A673 (cell line): ENCODE measurements around the gene KAT14. TPM values are rescaled to one million over a fixed set of nuclear protein-coding genes. Genes with fewer than 3 reads are reported as not detected.
"Not testable (repeated sequence)": the region's sequence is repeated elsewhere in the genome, so short reads cannot be mapped to it uniquely, and the experiment has no call there.

Experiments used
- BruUV-seq: library from RNA; stranded (reverse); fragments of 400-500 nt; replicated peaks from 2 replicates; lab custom pipeline; 2021; lab: Mats Ljungman, UMichigan
- CTCF ChIA-PET: fragments of 300-600 bp; sonication (Branson Sonifier 250); formaldehyde crosslinking; loops from one replicate; lab custom pipeline; 2022; ENCODE audit warnings: antibody characterized with exemption; lab: Charles Lee
- POLR2A ChIA-PET: fragments of 300-600 bp; sonication (Branson Sonifier 250); formaldehyde crosslinking; loops from one replicate; lab custom pipeline; 2022; ENCODE audit warnings: antibody characterized with exemption; ENCODE audit not compliant: low non-redundant PET; lab: Charles Lee
- DNase-seq: peaks from one replicate; pipeline ENCODE4 v3.0.0-alpha.2; 2015; ENCODE audit warnings: low spot score
- H3K27ac ChIP-seq: fragments of 200-600 bp; sonication (generic); 2 replicates; pipeline ENCODE4 v1.5.1; 2016; ENCODE audit warnings: mixed run types, low read depth, mild to moderate bottlenecking, mixed read lengths, antibody characterized with exemption, low read length; ENCODE audit not compliant: poor library complexity, severe bottlenecking
- H3K27me3 ChIP-seq: fragments of 200-600 bp; sonication (generic); replicated peaks from 2 replicates; pipeline ENCODE4 v1.6.1; 2017; ENCODE audit warnings: mixed run types, low read depth, mild to moderate bottlenecking, mixed read lengths, antibody characterized with exemption, low read length; ENCODE audit not compliant: insufficient read depth, poor library complexity
- H3K36me3 ChIP-seq: fragments of 200-600 bp; sonication (generic); 2 replicates; pipeline ENCODE4 v1.6.1; 2016; ENCODE audit warnings: mixed run types, mild to moderate bottlenecking, mixed read lengths, antibody characterized with exemption, low read length; ENCODE audit not compliant: insufficient read depth, poor library complexity, severe bottlenecking
- H3K4me1 ChIP-seq: fragments of 200-600 bp; sonication (generic); 2 replicates; pipeline ENCODE4 v1.6.1; 2017; ENCODE audit warnings: mixed run types, mild to moderate bottlenecking, mixed read lengths, antibody characterized with exemption, low read length; ENCODE audit not compliant: insufficient read depth, poor library complexity, severe bottlenecking
- H3K4me3 ChIP-seq: fragments of 200-600 bp; sonication (generic); 2 replicates; pipeline ENCODE4 v1.5.1; 2016; ENCODE audit warnings: low read depth, mixed run types, mild to moderate bottlenecking, mixed read lengths, low read length; ENCODE audit not compliant: poor library complexity, severe bottlenecking
- H3K9me3 ChIP-seq: fragments of 200-600 bp; sonication (generic); 2 replicates; pipeline ENCODE4 v1.6.1; 2016; ENCODE audit warnings: mixed run types, low read depth, mild to moderate bottlenecking, mixed read lengths, antibody characterized with exemption, low read length; ENCODE audit not compliant: poor library complexity, severe bottlenecking
- CTCF ChIP-seq: fragments of 300-800, 200-600 bp; sonication (generic); conservative IDR thresholded peaks from 2 replicates; pipeline ENCODE4 v1.5.1; 2017; ENCODE audit warnings: low read depth, mild to moderate bottlenecking, antibody characterized with exemption, low read length, moderate library complexity, mixed read lengths
- EZH2 ChIP-seq: fragments of 200-600 bp; sonication (generic); IDR thresholded peaks from 2 replicates; pipeline ENCODE4 v1.6.1; 2017; ENCODE audit warnings: borderline replicate concordance, low read depth, mild to moderate bottlenecking, mixed read lengths, antibody characterized with exemption, low read length; ENCODE audit not compliant: poor library complexity, severe bottlenecking
- intact Hi-C: fragments of 100-400 bp; cut with micrococcal nuclease; formaldehyde crosslinking; loops from one replicate; pipeline ENCODE4 v1.10.0; 2022; ENCODE audit not compliant: unreplicated experiment
- total RNA-seq: library from RNA; stranded (reverse); gene quantifications from 2 replicates; pipeline ENCODE4 v1.2.3, GENCODE V29; 2021

The KAT14 gene
- total RNA-seq, 1 experiment from 2014 or later = 20.6 TPM

- intact Hi-C loops = no loop called here
Measured at GRCh38 chr20:18092890-18093289, 44.8 kb upstream of the KAT14 start.

GRCh38 chr20:18093388-18093787 is 44.3 kb upstream of the KAT14 start:
- Histone ChIP-seq H3K36me3 (no peaks in the 10 kb centered on the region), H3K4me1 (no peaks in the 10 kb centered on the region), H3K9me3 (no peaks in the 10 kb centered on the region), H3K4me3 (no peak overlapping the region), H3K27ac (no peak overlapping the region), H3K27me3 (peaks cover 3% of the 10 kb centered on the region)
- BruUV-seq = no TSS peak
- POLR2A ChIA-PET = no interaction called here
- TF ChIP-seq EZH2 (no peak), CTCF (no peak)
- intact Hi-C loops = no loop called here
- CTCF ChIA-PET = no interaction called here
- DNase-seq = no peak

More at GRCh38 chr20:18092890-18093289, 44.8 kb upstream of the KAT14 start:
- H3K9me3 ChIP-seq = no peaks in the 10 kb centered on the region
- BruUV-seq = no TSS peak
- no peaks in the 10 kb centered on the region for H3K36me3 ChIP-seq
- DNase-seq = no peak
- no peak overlapping the region for H3K4me3 ChIP-seq
- H3K27ac ChIP-seq = no peak overlapping the region
- H3K27me3 ChIP-seq = peaks cover 3% of the 10 kb centered on the region
- H3K4me1 ChIP-seq = no peaks in the 10 kb centered on the region
- ChIA-PET POLR2A (no interaction called here), CTCF (no interaction called here)
- TF ChIP-seq EZH2 (no peak), CTCF (no peak)

- BruUV-seq = no TSS peak
Measured at GRCh38 chr20:18094191-18094590, 43.5 kb upstream of the KAT14 start.

GRCh38 chr20:18100569-18100968 is 37.1 kb upstream of the KAT14 start:
- POLR2A ChIA-PET, H3K9me3 ChIP-seq, H3K27me3 ChIP-seq, BruUV-seq, CTCF ChIA-PET, H3K36me3 ChIP-seq, intact Hi-C loops, DNase-seq, H3K4me3 ChIP-seq, H3K27ac ChIP-seq, H3K4me1 ChIP-seq: not testable (repeated sequence)

More at GRCh38 chr20:18094191-18094590, 43.5 kb upstream of the KAT14 start:
- H3K4me1 ChIP-seq = no peaks in the 10 kb centered on the region
- intact Hi-C loops = no loop called here
- H3K27me3 ChIP-seq = peaks cover 3% of the 10 kb centered on the region
- DNase-seq = no peak
- no peaks in the 10 kb centered on the region for H3K9me3 ChIP-seq
- H3K27ac ChIP-seq = no peak overlapping the region
- POLR2A ChIA-PET = no interaction called here
- TF ChIP-seq CTCF (no peak), EZH2 (no peak)
- CTCF ChIA-PET = no interaction called here
- no peak overlapping the region for H3K4me3 ChIP-seq
- no peaks in the 10 kb centered on the region for H3K36me3 ChIP-seq
